ENCODE measurements around the gene TRMT10B.

GRCh38 chr9:37818849-37819248 is 65.2 kb downstream of the TRMT10B start:
- TF ChIP-seq RAD21 (conservative IDR thresholded peaks at IDR 0.05 in 1 of 2, IDR thresholded peaks at IDR 0.05 in 1 of 2) (no peak), POLR2A (IDR thresholded peaks at IDR 0.05; ENCODE audit: low read length) (no peak), CTCF (IDR thresholded peaks at IDR 0.05) (no peak), HDAC2 (IDR thresholded peaks at IDR 0.05) (no peak), NR3C1 (IDR thresholded peaks at IDR 0.05) (no peak), PBX3 (IDR thresholded peaks at IDR 0.05) (no peak)

All from A549 (cell line).